OCI-LY1 (cell line): ENCODE results near the gene KCNK4.

ENCODE experiments used
- EZH2 ChIP-seq: fragments of 200-600 bp; sonication (generic), shearing (Covaris generic); IDR thresholded peaks from 2 replicates; pipeline ENCODE4 v1.8.0; 2017; ENCODE audit warnings: borderline replicate concordance, mixed run types, mild to moderate bottlenecking, antibody characterized with exemption, low read length, moderate library complexity, mixed read lengths
- TF ChIP-seq, protein P1 (sequence below): fragments of 200-600 bp; sonication (generic), shearing (Covaris generic); IDR thresholded peaks from 2 replicates; pipeline ENCODE4 v1.5.1; 2017; ENCODE audit warnings: mild to moderate bottlenecking, antibody characterized with exemption, low read length, moderate library complexity, mixed read lengths

DNA sequence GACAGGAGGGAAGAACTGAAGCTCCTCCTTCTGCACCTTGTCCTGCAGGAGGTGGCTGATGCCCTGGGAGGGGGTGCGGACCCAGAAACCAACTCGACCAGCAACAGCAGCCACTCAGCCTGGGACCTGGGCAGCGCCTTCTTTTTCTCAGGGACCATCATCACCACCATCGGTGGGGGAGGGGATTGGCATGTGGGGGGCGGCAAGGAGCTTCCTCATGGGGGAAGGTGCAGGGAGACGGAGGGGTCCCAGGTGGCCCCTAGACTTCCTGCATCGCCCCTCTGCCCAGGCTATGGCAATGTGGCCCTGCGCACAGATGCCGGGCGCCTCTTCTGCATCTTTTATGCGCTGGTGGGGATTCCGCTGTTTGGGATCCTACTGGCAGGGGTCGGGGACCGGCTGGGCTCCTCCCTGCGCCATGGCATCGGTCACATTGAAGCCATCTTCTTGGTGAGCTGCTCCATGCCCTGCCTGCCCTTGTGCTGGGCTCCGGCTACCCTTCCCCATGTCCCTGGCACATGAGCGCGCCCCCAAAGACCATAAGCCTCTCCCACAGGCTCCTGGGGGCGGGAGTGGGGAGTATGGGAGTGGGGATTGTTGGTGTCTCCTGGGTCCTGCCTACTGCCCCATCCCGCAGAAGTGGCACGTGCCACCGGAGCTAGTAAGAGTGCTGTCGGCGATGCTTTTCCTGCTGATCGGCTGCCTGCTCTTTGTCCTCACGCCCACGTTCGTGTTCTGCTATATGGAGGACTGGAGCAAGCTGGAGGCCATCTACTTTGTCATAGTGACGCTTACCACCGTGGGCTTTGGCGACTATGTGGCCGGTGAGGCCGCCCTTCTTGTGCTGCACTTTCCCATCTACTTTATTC lies 6.0 kb downstream of the KCNK4 start:
- TF ChIP-seq, protein P1, sequence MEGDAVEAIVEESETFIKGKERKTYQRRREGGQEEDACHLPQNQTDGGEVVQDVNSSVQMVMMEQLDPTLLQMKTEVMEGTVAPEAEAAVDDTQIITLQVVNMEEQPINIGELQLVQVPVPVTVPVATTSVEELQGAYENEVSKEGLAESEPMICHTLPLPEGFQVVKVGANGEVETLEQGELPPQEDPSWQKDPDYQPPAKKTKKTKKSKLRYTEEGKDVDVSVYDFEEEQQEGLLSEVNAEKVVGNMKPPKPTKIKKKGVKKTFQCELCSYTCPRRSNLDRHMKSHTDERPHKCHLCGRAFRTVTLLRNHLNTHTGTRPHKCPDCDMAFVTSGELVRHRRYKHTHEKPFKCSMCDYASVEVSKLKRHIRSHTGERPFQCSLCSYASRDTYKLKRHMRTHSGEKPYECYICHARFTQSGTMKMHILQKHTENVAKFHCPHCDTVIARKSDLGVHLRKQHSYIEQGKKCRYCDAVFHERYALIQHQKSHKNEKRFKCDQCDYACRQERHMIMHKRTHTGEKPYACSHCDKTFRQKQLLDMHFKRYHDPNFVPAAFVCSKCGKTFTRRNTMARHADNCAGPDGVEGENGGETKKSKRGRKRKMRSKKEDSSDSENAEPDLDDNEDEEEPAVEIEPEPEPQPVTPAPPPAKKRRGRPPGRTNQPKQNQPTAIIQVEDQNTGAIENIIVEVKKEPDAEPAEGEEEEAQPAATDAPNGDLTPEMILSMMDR, result no peak
- no peak for TF ChIP-seq EZH2
